HG02973 (cell line): ENCODE results near the gene ADCY1.

ENCODE experiments used
- ATAC-seq: cut with Tn5 transposase; IDR thresholded peaks from one replicate; pipeline ENCODE4 v1.9.1; 2021; ENCODE audit warnings: moderate library complexity; ENCODE audit not compliant: unreplicated experiment

Gene ADCY1

DNA sequence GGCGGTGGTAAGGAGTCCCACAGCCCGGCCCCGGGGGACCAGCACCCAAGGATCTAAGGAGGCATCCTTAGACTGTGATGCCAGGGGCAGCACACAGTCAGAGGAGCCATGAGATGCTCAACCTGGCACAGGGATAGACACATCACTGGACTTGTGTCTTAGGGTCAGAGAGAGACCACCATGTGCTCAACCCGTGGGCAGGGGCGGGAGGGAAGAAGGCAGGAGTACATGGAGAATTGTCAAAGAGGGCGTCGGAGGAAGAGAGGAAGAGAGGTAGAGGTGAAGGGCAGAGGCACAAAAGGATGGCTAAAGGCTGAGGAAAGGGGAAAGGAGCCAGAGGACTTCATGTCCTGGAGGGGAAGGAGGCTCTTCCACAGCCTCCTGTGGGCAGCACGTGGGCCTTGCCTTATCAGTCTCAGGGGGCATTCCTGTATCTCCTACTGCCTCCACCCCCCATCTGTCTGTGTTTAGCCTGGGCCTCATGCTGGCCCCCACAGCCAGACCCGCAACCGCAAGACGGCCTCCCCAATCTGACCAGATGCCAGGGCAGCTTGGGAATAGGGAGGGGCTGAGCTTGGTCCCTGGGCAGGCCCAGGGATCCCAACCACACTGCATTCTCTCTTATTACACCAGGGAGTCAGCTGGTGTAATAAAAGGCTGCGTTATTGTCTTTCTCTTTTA, 2.2 kb downstream of the ADCY1 start:
- no peak for ATAC-seq

DNA sequence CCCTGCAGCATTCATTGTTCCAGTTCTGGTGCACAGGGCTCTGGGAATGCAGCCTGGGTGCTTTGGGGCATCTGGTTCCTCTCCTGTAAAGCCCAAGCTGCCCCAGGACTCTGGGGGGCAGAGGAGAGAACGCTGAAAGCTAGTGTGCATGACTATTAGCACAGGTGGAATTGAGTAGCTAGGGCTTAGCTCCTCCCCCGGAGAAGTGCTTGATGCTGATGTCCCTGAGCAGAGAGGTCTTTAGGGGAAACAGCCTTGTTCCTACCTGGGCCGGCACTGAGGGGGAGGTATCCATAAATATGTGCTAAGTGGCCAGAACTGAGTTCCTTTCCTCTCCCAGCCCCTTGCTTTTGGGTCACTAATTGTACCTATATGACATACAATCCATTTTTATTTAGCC, 3.9 kb downstream of the ADCY1 start:
- ATAC-seq: no peak

- no peak for ATAC-seq
Observed at GRCh38 chr7:45578467-45578866, 4.3 kb downstream of the ADCY1 start.

- no peak for ATAC-seq
Observed at GRCh38 chr7:45579391-45579801, 5.2 kb downstream of the ADCY1 start.

DNA sequence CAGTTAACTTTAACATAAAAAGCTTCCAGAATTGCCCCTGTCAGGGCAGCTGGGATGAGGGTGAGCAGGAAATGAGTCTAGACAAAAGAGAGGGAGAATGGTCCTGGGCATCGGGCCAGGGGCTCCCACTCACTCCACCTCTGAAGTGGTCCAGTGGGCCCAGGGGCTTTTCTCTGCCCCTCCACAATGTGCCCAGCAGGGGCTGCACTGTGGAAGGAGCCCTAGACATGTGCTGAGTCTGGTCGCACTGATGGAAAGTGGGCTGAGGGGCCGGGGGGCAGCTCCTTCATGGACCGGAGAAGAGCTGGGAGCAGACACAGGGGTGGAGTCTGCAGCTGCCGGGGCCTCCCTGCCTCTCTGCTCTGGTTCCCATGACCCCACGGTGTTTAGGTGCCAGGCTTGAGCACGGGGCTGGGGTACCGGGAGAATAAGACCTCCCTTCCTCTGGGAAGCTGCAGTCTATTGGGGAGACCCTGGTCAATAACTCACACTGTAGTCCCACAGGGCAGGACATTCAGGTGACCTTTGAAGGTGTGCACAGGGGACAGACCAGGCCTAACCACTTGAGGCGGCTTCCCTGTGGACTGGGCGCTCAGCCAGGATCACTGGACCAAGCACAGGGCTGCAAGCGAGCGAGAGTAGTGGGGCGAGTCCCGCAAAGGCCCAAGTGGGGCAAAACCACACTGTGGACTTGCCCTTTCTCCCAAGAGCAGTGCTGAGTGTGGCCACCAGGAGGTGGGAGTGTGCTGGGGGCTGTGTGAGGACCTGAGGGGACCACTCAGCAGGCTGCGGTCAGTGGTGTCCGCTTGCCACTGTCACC, 6.1 kb downstream of the ADCY1 start:
- ATAC-seq: no peak

GRCh38 chr7:45581271-45581780, 7.2 kb downstream of the ADCY1 start:
- no peak for ATAC-seq

- ATAC-seq: no peak
Observed at GRCh38 chr7:45582136-45582749, 8.1 kb downstream of the ADCY1 start.

GRCh38 chr7:45582868-45583277, 8.7 kb downstream of the ADCY1 start:
- no peak for ATAC-seq

DNA sequence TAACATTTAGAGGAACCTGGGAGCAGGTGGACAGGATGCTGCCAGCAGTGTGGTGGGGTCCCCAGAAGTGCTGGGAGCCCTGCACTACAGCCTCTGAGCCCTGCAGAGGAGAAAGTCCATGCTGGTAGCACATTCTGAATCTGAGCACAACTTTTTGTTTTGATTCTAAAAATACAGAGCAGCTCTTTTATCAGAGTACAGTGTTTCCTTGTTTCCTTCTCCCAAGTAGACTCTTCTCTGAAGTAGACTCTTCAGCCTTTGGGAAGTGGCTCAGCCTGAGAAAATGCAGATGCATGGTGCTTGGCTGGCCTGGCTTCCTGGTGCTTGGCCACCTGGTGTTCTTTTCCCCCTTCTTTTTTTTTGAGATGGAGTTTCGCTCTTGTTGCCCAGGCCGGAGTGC, 9.1 kb downstream of the ADCY1 start:
- ATAC-seq: no peak

GRCh38 chr7:45584261-45585210, 10.4 kb downstream of the ADCY1 start:
- no peak for ATAC-seq

DNA sequence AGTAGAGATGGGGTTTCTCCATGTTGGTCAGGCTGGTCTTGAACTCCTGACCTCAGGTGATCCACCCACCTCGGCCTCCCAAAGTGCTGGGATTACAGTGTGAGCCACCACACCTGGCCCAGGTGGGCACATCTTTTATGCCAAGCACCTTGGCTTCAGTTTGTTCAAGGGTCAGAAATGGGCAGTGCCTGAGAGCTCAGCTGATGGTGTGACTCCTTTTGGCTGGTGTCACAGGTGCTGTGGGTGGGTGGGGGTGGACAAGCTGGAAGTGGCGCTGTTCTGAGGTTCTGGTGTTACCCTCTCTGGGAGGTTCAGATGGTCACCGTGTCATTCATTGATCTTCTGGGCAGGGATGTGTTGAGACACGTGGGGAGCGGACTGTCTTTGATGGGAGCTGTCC, 11.5 kb downstream of the ADCY1 start:
- ATAC-seq: no peak

DNA sequence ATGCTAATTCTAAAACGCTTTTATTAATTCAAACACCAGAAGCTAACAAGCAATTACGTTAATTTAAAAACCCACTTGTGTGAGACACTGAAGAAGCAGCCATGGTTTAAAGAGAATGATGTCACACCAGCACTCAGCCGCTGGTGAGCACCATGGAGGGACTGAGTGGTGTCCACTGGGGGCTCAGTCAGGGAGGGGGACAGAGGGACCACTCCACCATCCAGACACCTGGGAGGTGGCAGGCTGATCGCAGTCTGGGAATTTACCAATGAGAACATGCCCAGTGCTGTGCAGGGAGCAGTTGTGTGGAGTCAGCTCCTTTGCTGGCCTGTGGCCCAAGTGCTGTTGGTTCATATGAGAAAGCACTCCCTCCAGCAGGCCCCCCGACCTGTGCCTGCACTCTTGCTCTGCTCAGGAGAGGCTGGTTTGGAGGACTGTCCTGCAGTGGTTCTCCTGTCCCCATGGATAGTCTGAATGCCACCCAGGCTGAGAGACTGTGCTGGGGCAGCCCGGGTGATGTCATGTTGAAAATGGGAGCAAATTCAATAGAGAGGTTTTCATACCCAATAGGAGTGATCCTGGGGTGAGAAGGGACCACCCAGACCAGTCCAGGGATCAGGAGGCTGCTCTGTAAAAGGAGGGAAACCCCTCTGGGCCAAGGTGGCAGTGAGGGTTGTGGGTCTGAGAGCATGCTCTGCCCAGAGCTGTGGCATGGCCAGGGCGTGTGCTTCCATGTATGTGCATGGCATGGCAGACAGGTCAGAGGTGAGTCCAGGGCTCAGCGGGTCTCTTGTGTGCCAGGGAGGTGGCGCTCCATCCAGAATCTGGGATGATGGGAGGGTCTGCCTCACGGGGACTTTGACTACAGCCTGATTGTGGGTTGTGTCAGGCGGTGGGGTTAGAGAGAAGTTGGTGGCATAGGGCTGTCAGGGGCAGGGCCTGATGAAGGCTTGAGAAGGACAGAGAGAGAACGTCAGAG, 12.7 kb downstream of the ADCY1 start:
- ATAC-seq: no peak

DNA sequence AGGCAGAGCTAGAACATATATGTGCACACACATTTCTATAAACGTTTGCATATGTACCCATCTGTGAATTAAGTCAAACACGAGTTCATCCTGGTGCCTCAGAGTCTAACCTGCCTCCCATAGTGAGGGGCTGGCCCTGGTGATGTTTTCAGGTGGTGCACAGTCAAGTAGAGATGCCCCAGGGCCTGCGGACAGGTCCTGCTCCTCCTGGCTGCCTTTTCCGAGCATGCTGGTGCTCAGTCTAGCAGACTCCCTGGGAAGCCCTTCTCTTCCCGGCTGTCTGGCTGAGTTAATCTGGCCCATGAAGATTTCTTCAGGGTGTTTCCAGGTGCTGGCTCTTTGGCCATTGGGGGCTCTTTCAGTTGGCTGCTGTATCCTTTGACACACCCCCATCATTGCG, 14.3 kb downstream of the ADCY1 start:
- no peak for ATAC-seq

DNA sequence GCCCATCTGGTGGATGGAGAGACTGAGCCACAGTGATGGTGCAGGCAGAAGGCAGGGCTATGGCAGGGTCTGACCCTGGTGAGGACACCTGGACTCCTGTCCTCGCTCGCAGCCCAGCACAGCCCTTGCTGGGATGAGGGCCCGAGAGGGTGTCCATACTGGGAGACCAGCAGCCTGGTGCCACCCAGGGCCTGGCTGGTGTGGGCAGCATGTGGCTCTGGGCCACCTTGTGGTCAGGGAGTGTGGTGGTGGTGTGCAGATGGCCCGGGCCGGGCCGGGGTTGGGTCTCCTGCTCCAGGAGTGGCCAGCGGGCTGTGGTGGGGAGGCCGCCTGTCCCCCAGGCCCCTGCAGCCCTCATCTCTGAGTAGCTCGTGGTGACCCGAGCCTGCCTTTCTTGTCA, 14.9 kb downstream of the ADCY1 start:
- ATAC-seq: no peak

GRCh38 chr7:45589915-45590678, 15.9 kb downstream of the ADCY1 start:
- ATAC-seq: no peak

- no peak for ATAC-seq
Observed at GRCh38 chr7:45590679-45591057, 16.5 kb downstream of the ADCY1 start.

- no peak for ATAC-seq
Observed at GRCh38 chr7:45591101-45591906, 17.1 kb downstream of the ADCY1 start.
